IgD-negative memory B cell (primary cell): ENCODE measurements around the gene LDB3. TPM values are rescaled to one million over a fixed set of nuclear protein-coding genes. Genes with fewer than 3 reads are reported as not detected.

Experiments
- H3K27ac Mint-ChIP-seq, 3 donors: one replicate each; pipeline ENCODE4 v1.8.0; 2020 to 2022; ENCODE audit warnings: mild to moderate bottlenecking in 3 of 3, mixed read lengths in 3 of 3, moderate library complexity in 1 of 3
- H3K27me3 Mint-ChIP-seq: one replicate; pipeline ENCODE4 v1.8.0; 2021; ENCODE audit warnings: mixed read lengths
- H3K36me3 Mint-ChIP-seq: one replicate; pipeline ENCODE4 v1.8.0; 2020; ENCODE audit warnings: mild to moderate bottlenecking, mixed read lengths
- H3K4me1 Mint-ChIP-seq, 3 donors: one replicate each; pipeline ENCODE4 v1.8.0; 2020 to 2022; ENCODE audit warnings: mixed read lengths in 3 of 3, mild to moderate bottlenecking in 1 of 3
- H3K4me3 Mint-ChIP-seq, 4 donors: one replicate each; pipeline ENCODE4 v1.8.0; 2020 to 2022; ENCODE audit warnings: mild to moderate bottlenecking in 4 of 4, mixed read lengths in 4 of 4, moderate library complexity in 3 of 4
- H3K9me3 Mint-ChIP-seq, 3 donors: one replicate each; pipeline ENCODE4 v1.8.0; 2020 to 2021; ENCODE audit warnings: mixed read lengths in 3 of 3, mild to moderate bottlenecking in 1 of 3
- polyA plus RNA-seq: library from polyadenylated mRNA; unstranded; fragments of 300-500 nt; fragmentation: Illumina TruSeq; gene quantifications from one replicate; pipeline ENCODE4 v1.2.3, GENCODE V29; 2021

LDB3 gene
- polyA plus RNA-seq, 1 donor from 2014 or later, result 0.13 TPM

DNA sequence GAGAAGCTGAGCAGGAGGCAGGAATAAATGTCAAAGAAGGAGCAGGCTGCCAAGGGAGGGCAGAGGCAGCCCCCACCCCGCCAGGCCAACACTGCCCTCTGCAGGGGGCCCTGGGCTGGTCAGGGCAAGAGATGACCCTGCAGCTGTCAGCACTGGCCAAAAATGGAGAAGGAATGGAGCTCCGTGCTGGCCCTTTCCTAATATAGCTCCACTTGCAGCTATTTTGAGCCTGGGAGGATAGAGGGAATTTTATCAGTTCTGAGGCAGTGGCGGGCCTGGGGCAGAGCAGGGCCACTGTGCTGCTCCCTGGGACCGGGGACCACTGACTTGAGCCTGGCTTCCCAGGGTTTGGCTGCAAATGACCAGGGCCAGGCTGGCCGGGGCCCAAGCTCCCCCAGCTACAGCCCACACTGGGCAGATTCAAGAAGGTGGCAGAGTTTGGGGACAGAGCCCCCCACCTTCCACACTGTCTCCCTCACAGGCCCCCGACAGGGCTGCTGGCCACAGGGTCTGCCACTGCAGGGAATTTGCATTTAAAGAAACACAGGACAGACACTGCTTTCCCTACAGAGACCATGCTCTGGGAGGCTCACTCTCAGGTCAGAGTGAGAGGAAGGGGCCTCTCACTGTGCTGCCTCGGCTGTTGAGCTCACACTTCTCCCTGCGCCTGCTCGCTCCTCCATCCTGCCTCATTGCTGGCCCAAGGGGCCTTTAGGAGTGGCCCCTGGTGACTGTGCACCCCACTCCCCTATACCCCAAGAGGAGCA, 16.2 kb downstream of the LDB3 start:
- Mint-ChIP-seq H3K27me3 (peaks cover 16% of the 10 kb centered on the region), H3K9me3 (no peaks in the 10 kb centered on the region), H3K4me1 (peaks cover 0 to 4% (median 0%) of the 10 kb centered on the region in 3 donors), H3K36me3 (no peaks in the 10 kb centered on the region), H3K4me3 (no peak overlapping the region), H3K27ac (peak overlapping the region in 1 of 3 donors; percentile 32)

DNA sequence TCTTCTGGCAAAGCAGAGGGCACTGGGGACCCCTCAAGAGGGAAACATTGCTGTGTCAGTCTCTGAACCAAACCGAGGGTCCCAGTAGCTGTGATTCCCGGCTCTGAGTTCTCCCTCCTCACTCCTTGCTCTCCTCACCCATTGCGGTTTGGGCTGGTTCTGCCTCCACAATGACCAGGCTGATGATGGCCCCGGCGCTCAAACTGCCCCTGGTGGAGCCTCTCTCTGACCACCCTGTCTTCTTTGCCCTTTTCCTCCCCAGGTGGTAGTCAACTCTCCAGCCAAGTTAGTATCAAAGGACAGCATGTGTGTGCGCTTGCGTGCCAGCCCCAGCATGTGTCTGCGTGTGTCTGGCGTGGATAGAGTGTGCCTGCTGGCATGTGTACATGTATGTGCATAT, 17.1 kb downstream of the LDB3 start:
- peak overlapping the region in 1 of 3 donors; percentile 37 for H3K27ac Mint-ChIP-seq
- H3K36me3 Mint-ChIP-seq, result no peaks in the 10 kb centered on the region
- peaks cover 0 to 4% (median 0%) of the 10 kb centered on the region in 3 donors for H3K4me1 Mint-ChIP-seq
- H3K4me3 Mint-ChIP-seq, result no peak overlapping the region
- no peaks in the 10 kb centered on the region for H3K9me3 Mint-ChIP-seq
- H3K27me3 Mint-ChIP-seq, result peaks cover 14% of the 10 kb centered on the region

- Mint-ChIP-seq H3K4me3 (no peak overlapping the region), H3K27ac (peak overlapping the region in 1 of 3 donors; percentile 37), H3K4me1 (peaks cover 0 to 4% (median 0%) of the 10 kb centered on the region in 3 donors), H3K36me3 (no peaks in the 10 kb centered on the region), H3K27me3 (peaks cover 14% of the 10 kb centered on the region), H3K9me3 (no peaks in the 10 kb centered on the region)
These were observed 17.8 kb downstream of the LDB3 start for GRCh38 chr10:86685893-86686632.

GRCh38 chr10:86686972-86687371, 18.7 kb downstream of the LDB3 start:
- H3K9me3 Mint-ChIP-seq, result no peaks in the 10 kb centered on the region
- H3K27ac Mint-ChIP-seq, result no peak overlapping the region
- peaks cover 0 to 4% (median 0%) of the 10 kb centered on the region in 3 donors for H3K4me1 Mint-ChIP-seq
- H3K4me3 Mint-ChIP-seq, result no peak overlapping the region
- H3K36me3 Mint-ChIP-seq, result no peaks in the 10 kb centered on the region
- peaks cover 14% of the 10 kb centered on the region for H3K27me3 Mint-ChIP-seq

DNA sequence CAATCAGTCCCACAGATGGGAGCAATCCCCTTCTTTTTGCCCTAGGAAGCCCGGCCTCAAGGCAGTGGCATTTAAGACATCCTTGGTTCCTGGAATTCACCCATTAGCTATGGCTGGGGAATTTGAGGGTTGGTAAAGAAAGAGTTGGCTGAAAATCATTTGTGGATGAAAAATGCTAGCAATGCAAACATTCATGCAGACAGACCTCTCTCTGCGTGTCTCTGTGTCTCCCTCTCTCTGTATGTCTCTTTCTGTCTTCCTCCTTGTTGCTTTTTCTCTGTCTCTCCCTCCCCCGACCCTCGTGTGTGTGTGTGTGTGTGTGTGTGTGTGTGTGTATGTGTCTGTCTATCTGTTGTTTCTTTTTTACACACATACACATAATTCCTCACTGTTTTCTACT, 19.4 kb downstream of the LDB3 start:
- Mint-ChIP-seq H3K36me3 (no peaks in the 10 kb centered on the region), H3K27me3 (peaks cover 14% of the 10 kb centered on the region), H3K9me3 (no peaks in the 10 kb centered on the region), H3K4me1 (peaks cover 0 to 4% (median 0%) of the 10 kb centered on the region in 3 donors), H3K27ac (no peak overlapping the region), H3K4me3 (no peak overlapping the region)

GRCh38 chr10:86688398-86688921, 20.1 kb downstream of the LDB3 start:
- H3K9me3 Mint-ChIP-seq, result no peaks in the 10 kb centered on the region
- H3K4me3 Mint-ChIP-seq, result peak overlapping the region in 1 of 4 donors; percentile 79
- H3K27ac Mint-ChIP-seq, result no peak overlapping the region
- H3K27me3 Mint-ChIP-seq, result peaks cover 10% of the 10 kb centered on the region
- H3K4me1 Mint-ChIP-seq, result peaks cover 0 to 4% (median 0%) of the 10 kb centered on the region in 3 donors
- no peaks in the 10 kb centered on the region for H3K36me3 Mint-ChIP-seq

DNA sequence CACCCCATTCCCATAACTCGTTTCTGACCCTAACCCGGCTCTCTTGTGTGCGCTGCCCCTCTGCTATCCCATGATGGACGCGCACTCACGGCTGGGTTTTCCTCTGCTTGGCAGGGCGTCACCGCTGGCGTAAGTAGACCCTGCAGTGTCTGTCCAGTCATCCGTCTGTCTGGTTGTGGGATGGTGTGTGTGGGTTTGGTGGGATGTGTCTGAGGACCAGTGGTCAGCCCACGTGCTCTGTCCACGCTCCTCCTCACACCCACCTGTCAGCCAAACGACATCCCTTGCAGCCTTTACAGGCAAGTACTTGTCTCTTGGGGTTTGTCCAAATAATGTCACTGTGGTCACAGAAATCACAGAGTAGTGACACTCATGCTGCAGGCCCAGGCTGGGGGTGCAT, 20.8 kb downstream of the LDB3 start:
- Mint-ChIP-seq H3K27me3 (peaks cover 10% of the 10 kb centered on the region), H3K36me3 (no peaks in the 10 kb centered on the region), H3K9me3 (no peaks in the 10 kb centered on the region), H3K4me3 (no peak overlapping the region), H3K4me1 (peaks cover 0 to 5% (median 3%) of the 10 kb centered on the region in 3 donors), H3K27ac (no peak overlapping the region)

GRCh38 chr10:86690231-86690630, 21.9 kb downstream of the LDB3 start:
- peaks cover 0 to 5% (median 3%) of the 10 kb centered on the region in 3 donors for H3K4me1 Mint-ChIP-seq
- peak overlapping the region in 1 of 4 donors; percentile 9 for H3K4me3 Mint-ChIP-seq
- H3K9me3 Mint-ChIP-seq, result no peaks in the 10 kb centered on the region
- peaks cover 8% of the 10 kb centered on the region for H3K27me3 Mint-ChIP-seq
- no peak overlapping the region for H3K27ac Mint-ChIP-seq
- H3K36me3 Mint-ChIP-seq, result no peaks in the 10 kb centered on the region

DNA sequence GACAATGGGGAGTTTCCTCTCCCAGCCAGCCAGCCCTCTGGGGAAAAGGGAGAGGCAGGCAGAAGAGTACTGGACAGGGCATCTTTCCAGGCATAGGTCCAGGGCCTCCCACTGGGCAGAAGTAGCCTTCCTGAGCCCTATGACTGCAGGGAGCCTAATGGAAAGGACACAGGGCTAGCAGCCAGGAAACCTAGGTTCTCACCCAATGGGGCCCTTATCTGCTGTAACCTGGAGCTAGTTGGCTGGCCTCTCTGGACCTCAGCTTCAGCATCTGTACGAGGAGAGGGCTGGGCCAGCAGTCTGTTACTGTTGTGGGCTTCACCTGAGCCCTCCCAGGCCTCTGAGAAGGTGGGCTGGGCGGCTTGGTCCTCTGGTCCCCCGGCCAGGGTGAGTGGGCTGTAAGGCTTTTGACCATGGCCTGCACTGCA, 22.4 kb downstream of the LDB3 start:
- Mint-ChIP-seq H3K27me3 (peaks cover 5% of the 10 kb centered on the region), H3K36me3 (no peaks in the 10 kb centered on the region), H3K9me3 (no peaks in the 10 kb centered on the region), H3K27ac (no peak overlapping the region), H3K4me3 (no peak overlapping the region), H3K4me1 (peaks cover 0 to 5% (median 3%) of the 10 kb centered on the region in 3 donors)

DNA sequence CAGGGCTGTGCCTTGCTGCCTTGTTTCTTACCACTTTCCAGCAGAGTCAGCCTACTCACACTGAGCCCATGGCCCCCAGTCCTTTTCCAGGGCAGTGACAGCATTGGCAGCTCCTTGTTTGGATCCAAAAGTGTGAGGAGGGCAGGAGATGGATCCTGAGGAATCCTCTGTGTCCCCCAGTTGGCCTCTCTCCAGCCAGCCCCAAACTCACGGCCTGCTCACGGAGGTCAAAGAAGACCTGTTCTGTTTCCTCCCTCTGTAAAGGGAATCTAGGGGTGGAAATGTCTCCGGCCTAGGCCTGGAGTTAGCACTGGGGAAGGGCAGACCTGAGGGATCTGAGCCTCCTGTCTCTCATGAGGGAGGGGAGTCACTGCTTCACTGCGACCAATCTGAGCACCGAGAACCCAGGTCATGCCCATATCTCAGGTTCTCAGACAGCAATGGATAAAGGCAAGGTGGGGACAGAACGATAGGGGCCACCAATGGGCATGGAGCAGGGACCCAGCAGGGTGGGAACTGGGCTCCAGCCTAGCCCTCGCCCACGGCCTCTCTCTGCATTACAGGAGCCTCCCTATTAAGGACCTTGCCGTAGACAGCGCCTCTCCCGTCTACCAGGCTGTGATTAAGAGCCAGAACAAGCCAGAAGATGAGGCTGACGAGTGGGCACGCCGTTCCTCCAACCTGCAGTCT, 23.2 kb downstream of the LDB3 start:
- H3K9me3 Mint-ChIP-seq, result no peaks in the 10 kb centered on the region
- no peak overlapping the region for H3K27ac Mint-ChIP-seq
- H3K27me3 Mint-ChIP-seq, result peaks cover 5% of the 10 kb centered on the region
- H3K4me1 Mint-ChIP-seq, result peaks cover 0 to 5% (median 3%) of the 10 kb centered on the region in 3 donors
- no peak overlapping the region for H3K4me3 Mint-ChIP-seq
- no peaks in the 10 kb centered on the region for H3K36me3 Mint-ChIP-seq

- Mint-ChIP-seq H3K4me1 (peaks cover 0 to 5% (median 3%) of the 10 kb centered on the region in 3 donors), H3K9me3 (no peaks in the 10 kb centered on the region), H3K27me3 (peaks cover 2% of the 10 kb centered on the region), H3K27ac (no peak overlapping the region), H3K36me3 (no peaks in the 10 kb centered on the region), H3K4me3 (peak overlapping the region in 1 of 4 donors; percentile 28)
These were observed 23.8 kb downstream of the LDB3 start for GRCh38 chr10:86692023-86692514.

DNA sequence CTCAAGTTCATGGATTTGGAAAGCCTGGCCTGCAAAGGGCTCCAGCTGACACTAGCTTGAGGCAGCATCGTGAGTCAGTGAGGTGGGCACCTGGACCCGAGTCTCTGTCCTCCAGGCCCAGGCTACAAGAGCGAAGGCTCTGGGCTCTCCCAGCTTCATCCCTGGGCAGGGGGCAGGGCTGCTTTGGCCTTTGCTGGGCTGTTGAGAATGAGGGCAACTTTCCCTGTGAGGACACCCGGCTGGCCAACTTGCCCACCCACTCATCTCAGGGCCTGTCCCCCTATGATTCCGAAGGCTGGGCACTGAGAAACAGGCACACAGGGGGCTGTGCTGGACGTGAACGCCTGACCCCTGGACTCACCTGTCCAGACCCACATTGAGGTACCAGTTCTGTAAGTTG, 24.4 kb downstream of the LDB3 start:
- Mint-ChIP-seq H3K4me1 (peaks cover 0 to 5% (median 3%) of the 10 kb centered on the region in 3 donors), H3K36me3 (no peaks in the 10 kb centered on the region), H3K27me3 (peaks cover 2% of the 10 kb centered on the region), H3K27ac (no peak overlapping the region), H3K9me3 (no peaks in the 10 kb centered on the region), H3K4me3 (no peak overlapping the region)

GRCh38 chr10:86693275-86693674, 25.0 kb downstream of the LDB3 start:
- no peaks in the 10 kb centered on the region for H3K9me3 Mint-ChIP-seq
- H3K27me3 Mint-ChIP-seq, result peaks cover 7% of the 10 kb centered on the region
- H3K4me1 Mint-ChIP-seq, result peaks cover 0 to 4% (median 3%) of the 10 kb centered on the region in 3 donors
- H3K4me3 Mint-ChIP-seq, result no peak overlapping the region
- no peaks in the 10 kb centered on the region for H3K36me3 Mint-ChIP-seq
- no peak overlapping the region for H3K27ac Mint-ChIP-seq

DNA sequence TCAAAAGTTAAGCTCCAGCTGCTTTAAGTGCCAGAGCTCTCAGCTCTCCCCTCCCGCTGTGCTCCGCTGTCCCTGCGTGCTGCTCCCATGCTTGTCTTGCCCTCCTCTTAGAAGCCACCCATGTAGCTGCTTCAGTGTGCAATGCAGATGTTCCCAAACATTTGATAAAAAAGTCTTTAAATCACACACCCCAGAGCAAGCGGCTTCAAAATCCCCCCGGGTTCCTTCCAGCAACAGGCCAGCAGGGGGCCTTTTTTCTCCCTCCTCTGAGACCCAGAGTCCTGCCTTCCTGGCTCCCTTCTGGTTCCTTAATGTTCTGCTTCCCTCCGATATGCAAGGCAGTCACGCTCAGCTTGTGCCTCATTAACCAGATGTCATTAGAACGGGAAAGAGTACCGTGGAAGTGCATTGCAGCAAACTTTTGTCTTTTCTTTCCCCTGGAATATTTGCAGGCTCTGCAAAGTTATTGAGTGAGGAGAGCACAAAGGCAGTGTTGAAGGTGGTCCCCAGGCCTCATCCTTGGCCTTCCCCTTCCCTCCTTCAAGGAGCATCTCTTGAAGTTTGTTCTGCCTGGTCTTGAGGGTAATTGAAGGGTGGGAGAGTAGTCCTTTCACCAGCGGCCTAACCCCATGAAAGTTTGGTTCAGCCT, 25.5 kb downstream of the LDB3 start:
- Mint-ChIP-seq H3K27me3 (peaks cover 7% of the 10 kb centered on the region), H3K9me3 (no peaks in the 10 kb centered on the region), H3K36me3 (no peaks in the 10 kb centered on the region), H3K27ac (no peak overlapping the region), H3K4me3 (no peak overlapping the region), H3K4me1 (peaks cover 0 to 3% (median 2%) of the 10 kb centered on the region in 3 donors)
